HEK293T (cell line): ENCODE data around the gene RTF2.

ENCODE experiments used
- CTCF ChIA-PET: fragments of 350-600 bp; formaldehyde crosslinking; extraction: SDS; loops from one replicate; lab custom pipeline; 2021; ENCODE audit warnings: antibody characterized with exemption, inconsistent platforms; lab: Yijun Ruan, JAX
- POLR2A ChIA-PET: fragments of 350-600 bp; formaldehyde crosslinking; extraction: SDS; loops from one replicate; lab custom pipeline; 2020; ENCODE audit warnings: antibody characterized with exemption, inconsistent platforms; lab: Yijun Ruan, JAX
- DNase-seq: peaks from one replicate; pipeline ENCODE4 v3.0.0; 2012; ENCODE audit warnings: mixed read lengths; ENCODE audit errors: extremely low spot score
- ARNT ChIP-seq: fragments of 450-650 bp; IDR thresholded peaks from 2 replicates; pipeline ENCODE4 v1.6.1; 2017; ENCODE audit warnings: mild to moderate bottlenecking
- BHLHE40 ChIP-seq: fragments of 450-650 bp; IDR thresholded peaks from 2 replicates; pipeline ENCODE4 v1.6.1; 2016; ENCODE audit warnings: mild to moderate bottlenecking, moderate library complexity, borderline replicate concordance
- CTBP1 ChIP-seq: fragments of 450-650 bp; IDR thresholded peaks from 2 replicates; pipeline ENCODE4 v1.6.1; 2016; ENCODE audit warnings: borderline replicate concordance
- ELF4 ChIP-seq: fragments of 450-650 bp; IDR thresholded peaks from 2 replicates; pipeline ENCODE4 v1.6.1; 2017; ENCODE audit warnings: antibody characterized with exemption
- FOXA1 ChIP-seq: fragments of 450-650 bp; IDR thresholded peaks from 2 replicates; pipeline ENCODE4 v1.6.1; 2016; ENCODE audit warnings: mild to moderate bottlenecking
- FOXK2 ChIP-seq: fragments of 450-650 bp; IDR thresholded peaks from 2 replicates; pipeline ENCODE4 v1.6.1; 2016; ENCODE audit warnings: mild to moderate bottlenecking
- FOXM1 ChIP-seq: fragments of 450-650 bp; IDR thresholded peaks from 2 replicates; pipeline ENCODE4 v1.6.1; 2017; ENCODE audit warnings: mild to moderate bottlenecking, borderline replicate concordance
- HDGF ChIP-seq: fragments of 450-650 bp; IDR thresholded peaks from 2 replicates; pipeline ENCODE4 v1.6.1; 2017; ENCODE audit warnings: antibody characterized with exemption, borderline replicate concordance
- L3MBTL2 ChIP-seq: fragments of 450-650 bp; conservative IDR thresholded peaks from 2 replicates; pipeline ENCODE4 v1.6.1; 2016; ENCODE audit warnings: mild to moderate bottlenecking
- NFRKB ChIP-seq: fragments of 450-650 bp; IDR thresholded peaks from 2 replicates; pipeline ENCODE4 v1.6.1; 2016; ENCODE audit warnings: mild to moderate bottlenecking, moderate library complexity
- SP1 ChIP-seq: fragments of 450-650 bp; IDR thresholded peaks from 2 replicates; pipeline ENCODE4 v1.6.1; 2017
- SUZ12 ChIP-seq: fragments of 450-650 bp; IDR thresholded peaks from 2 replicates; pipeline ENCODE4 v1.6.1; 2016; ENCODE audit warnings: mild to moderate bottlenecking
- TARDBP ChIP-seq: fragments of 450-650 bp; IDR thresholded peaks from 2 replicates; pipeline ENCODE4 v1.6.1; 2016
- ZNF384 ChIP-seq: fragments of 450-650 bp; IDR thresholded peaks from 2 replicates; pipeline ENCODE4 v1.6.1; 2016
- TF ChIP-seq, protein P1 (sequence below): fragments of 450-650 bp; IDR thresholded peaks from 2 replicates; pipeline ENCODE4 v1.6.1; 2016

Gene RTF2

DNA sequence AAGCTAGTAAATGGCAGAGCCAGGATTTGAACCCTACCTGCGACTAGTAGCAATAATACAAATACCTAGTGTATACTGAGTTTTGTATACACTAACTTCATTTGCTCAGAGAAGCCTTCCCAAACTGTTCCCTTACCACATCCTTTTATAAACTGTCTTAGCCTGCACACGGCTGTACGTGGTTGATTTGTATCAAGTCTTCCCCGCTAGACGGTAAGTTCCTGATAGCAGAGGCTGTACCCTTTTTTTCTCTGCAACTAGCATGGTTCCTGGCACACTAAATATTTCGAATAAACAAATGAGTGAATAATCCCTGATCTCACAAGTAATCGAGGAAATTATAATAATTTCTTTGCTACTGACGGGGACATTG lies 636 bp downstream of the RTF2 start:
- no peak for TF ChIP-seq BHLHE40
- no peak for TF ChIP-seq ZNF384
- TF ChIP-seq, protein P1, sequence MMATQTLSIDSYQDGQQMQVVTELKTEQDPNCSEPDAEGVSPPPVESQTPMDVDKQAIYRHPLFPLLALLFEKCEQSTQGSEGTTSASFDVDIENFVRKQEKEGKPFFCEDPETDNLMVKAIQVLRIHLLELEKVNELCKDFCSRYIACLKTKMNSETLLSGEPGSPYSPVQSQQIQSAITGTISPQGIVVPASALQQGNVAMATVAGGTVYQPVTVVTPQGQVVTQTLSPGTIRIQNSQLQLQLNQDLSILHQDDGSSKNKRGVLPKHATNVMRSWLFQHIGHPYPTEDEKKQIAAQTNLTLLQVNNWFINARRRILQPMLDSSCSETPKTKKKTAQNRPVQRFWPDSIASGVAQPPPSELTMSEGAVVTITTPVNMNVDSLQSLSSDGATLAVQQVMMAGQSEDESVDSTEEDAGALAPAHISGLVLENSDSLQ = no peak
- TF ChIP-seq FOXK2 = no peak
- no peak for TF ChIP-seq TARDBP
- TF ChIP-seq SP1 = no peak
- TF ChIP-seq ARNT = no peak
- no peak for TF ChIP-seq SUZ12
- no peak for TF ChIP-seq L3MBTL2
- POLR2A ChIA-PET = interaction anchor here (1.0 kb wide), 1 partner anchor 60 kb away, joined by 3 read pairs; no protein-coding TSS in a partner anchor
- CTCF ChIA-PET = no interaction called here
- no peak for DNase-seq

DNA sequence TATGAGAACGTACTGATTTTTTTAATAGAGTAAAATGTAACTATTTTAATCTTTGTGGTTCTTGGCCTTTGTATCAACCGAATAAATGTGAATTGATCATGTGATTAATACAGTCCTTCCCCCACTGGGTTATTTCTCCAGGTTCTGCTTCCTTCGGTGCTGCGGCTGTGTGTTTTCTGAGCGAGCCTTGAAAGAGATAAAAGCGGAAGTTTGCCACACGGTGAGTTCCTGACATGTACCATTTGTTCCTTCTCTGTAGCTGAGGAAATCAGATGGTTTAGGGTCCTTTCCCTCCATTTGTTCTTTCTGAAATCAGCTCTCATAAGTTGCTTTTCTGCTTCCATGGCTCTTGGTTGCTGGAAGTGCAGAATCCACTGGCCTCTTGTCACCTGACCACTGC lies 15.5 kb downstream of the RTF2 start:
- POLR2A ChIA-PET = no interaction called here
- CTCF ChIA-PET = no interaction called here
- no peak for TF ChIP-seq BHLHE40
- TF ChIP-seq NFRKB = no peak
- TF ChIP-seq ELF4 = no peak
- TF ChIP-seq TARDBP = no peak
- no peak for TF ChIP-seq ZNF384
- TF ChIP-seq CTBP1 = no peak
- TF ChIP-seq FOXK2 = no peak
- no peak for TF ChIP-seq SP1
- no peak for TF ChIP-seq L3MBTL2
- no peak for TF ChIP-seq HDGF
- no peak for TF ChIP-seq SUZ12
- DNase-seq = no peak

DNA sequence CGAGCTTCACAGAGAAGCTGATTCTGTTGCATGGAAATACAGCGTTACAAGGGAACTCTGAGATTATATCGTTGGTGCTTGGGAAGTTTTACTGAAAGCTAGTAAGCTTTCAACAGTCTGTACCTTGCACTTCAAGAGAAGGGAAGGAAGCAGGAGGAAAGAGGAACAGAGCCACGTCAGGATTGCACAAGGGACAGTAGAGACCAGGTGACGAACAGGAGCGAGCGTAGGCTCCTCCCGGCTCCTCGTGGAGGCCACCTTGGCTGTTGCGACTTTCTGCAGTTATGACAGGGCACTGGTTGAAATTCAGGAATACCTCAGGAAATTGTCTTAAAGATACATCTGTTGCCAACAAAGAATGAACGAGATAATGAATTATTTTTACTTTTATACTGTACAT lies 18.8 kb downstream of the RTF2 start:
- TF ChIP-seq ELF4 = no peak
- TF ChIP-seq TARDBP = no peak
- no peak for TF ChIP-seq L3MBTL2
- TF ChIP-seq NFRKB = no peak
- CTCF ChIA-PET = no interaction called here

DNA sequence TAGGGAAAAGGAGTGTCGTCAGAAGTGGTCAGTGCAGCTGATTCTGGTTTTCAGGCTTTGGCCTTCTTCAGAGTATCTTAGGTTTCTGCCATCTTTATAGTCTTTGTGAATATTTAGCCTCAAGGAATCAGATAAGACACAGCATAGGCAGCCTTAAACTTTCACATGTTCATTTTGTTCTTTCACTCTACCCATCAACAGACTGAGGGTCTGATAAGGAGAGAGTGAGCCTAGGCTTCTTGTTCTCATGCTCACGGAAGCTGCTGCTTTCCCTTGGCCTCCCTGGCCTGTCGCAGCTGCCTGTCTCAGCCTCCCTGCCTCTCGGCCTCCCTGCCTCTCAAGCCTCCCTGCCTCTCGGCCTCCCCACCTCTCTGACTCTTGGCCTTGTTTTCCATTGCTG lies 20.1 kb downstream of the RTF2 start:
- no peak for TF ChIP-seq CTBP1
- no peak for TF ChIP-seq SUZ12
- TF ChIP-seq ARNT = no peak
- no peak for TF ChIP-seq ELF4
- TF ChIP-seq SP1 = no peak
- TF ChIP-seq TARDBP = no peak
- no peak for TF ChIP-seq ZNF384
- TF ChIP-seq HDGF = no peak
- no peak for TF ChIP-seq FOXM1
- TF ChIP-seq BHLHE40 = no peak
- no peak for TF ChIP-seq NFRKB
- TF ChIP-seq, protein P1 = no peak
- CTCF ChIA-PET = no interaction called here
- DNase-seq = no peak
- POLR2A ChIA-PET = no interaction called here

More for the DNA sequence above, 18.8 kb downstream of the RTF2 start:
- POLR2A ChIA-PET = no interaction called here
- no peak for DNase-seq

DNA sequence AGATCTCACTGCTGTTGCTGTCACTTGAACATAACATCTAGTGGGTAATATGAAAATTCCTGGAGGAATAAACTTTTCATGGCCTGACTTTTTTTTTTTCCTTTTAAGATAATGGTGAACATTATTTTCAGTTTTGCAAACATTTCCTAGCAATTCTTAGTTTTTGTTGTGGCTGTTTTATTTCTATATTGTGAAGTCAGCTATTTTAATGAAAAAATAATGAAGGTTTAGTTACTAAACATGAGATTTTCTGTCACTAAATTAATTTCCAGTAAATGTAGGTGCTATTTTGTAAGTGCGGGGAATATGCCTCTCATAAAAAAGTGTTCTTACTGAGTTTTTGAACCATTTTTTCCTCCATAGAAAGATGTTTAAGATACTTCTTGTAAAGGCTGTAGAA lies 32.7 kb downstream of the RTF2 start:
- CTCF ChIA-PET = no interaction called here
- POLR2A ChIA-PET = no interaction called here
- no peak for DNase-seq
- TF ChIP-seq NFRKB (no peak), FOXA1 (no peak), ELF4 (no peak), SP1 (no peak), L3MBTL2 (no peak), FOXK2 (no peak), HDGF (no peak), ARNT (no peak), SUZ12 (no peak), FOXM1 (no peak), ZNF384 (no peak), BHLHE40 (no peak)
- TF ChIP-seq, protein P1 = no peak

DNA sequence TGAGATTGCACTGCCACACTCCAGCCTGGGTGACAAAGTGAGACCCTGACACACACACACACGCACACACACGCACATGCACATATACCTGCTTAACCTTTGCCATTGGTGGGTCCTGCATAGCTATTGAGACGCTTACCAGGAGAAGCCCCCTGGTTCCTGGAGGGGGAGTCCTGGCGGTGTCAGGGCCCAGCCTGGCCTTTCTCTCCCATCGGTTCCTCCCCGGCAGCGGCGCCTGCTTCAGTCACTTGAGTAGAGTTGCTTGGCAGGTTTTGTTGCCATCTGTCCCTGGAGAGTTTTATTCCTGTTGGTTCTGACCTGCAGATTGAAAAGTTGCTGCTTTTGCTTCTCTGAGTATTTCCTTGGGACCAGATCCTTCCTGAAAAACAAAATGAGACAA lies 35.5 kb downstream of the RTF2 start:
- POLR2A ChIA-PET = no interaction called here
- no peak for DNase-seq
- CTCF ChIA-PET = no interaction called here
- no peak for TF ChIP-seq NFRKB
- no peak for TF ChIP-seq ZNF384
- TF ChIP-seq CTBP1 = no peak
- no peak for TF ChIP-seq FOXA1

DNA sequence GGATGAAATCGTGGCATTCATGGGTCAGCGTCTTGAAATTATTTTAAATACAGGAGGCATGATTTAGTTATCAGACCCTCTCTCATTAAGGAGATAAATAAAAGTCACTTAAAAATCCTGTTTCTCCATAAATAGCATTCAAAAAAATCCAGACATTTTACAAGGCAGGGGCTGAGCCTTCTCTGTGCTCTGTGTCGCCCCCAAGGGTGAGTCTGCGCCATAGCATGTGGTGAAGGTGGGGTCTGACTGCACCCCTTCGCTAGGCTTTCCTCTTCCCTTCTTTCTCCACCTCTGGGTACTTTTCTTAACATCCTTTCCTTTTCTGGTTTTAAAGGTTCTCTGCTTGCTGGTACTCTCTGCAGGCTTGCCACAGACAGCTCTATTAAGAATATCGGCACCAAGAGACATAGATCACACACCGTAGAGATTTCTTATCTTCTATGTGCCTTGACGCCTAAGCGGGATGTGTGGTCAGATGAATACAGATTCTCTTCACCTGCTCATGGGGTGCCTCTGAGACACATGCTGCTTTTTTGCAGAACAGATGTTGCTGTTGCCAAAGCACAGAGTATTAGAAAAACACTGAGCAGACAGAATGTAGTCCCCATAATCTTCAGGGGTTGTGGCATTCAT lies 36.1 kb downstream of the RTF2 start:
- peak; percentile 42 for DNase-seq
- ChIA-PET CTCF (no interaction called here), POLR2A (no interaction called here)
- TF ChIP-seq FOXA1 (no peak), SP1 (no peak), HDGF (no peak), ELF4 (no peak), FOXM1 (no peak), ARNT (no peak), CTBP1 (no peak), ZNF384 (no peak), NFRKB (no peak), SUZ12 (no peak)
- TF ChIP-seq, protein P1 = no peak
